Hepatocyte (in vitro differentiated cells): ENCODE data around the gene FBXL3.

Experiments used
- EZH2 ChIP-seq: fragments of 200-600 bp; sonication (generic); IDR thresholded peaks from 2 replicates; pipeline ENCODE4 v1.6.1; 2016; ENCODE audit warnings: antibody characterized with exemption, mild to moderate bottlenecking, borderline replicate concordance
- EZH2phosphoT487 ChIP-seq: fragments of 200-600 bp; sonication (generic); IDR thresholded peaks from one replicate; pipeline ENCODE4 v1.6.1; 2018; ENCODE audit warnings: antibody characterized with exemption, mild to moderate bottlenecking, low read depth, moderate library complexity; ENCODE audit not compliant: unreplicated experiment, severe bottlenecking
- TF ChIP-seq, protein P1 (sequence below): fragments of 200-600 bp; sonication (generic); IDR thresholded peaks from 2 replicates; pipeline ENCODE4 v1.5.1; 2016; ENCODE audit warnings: antibody characterized with exemption, mild to moderate bottlenecking; ENCODE audit not compliant: poor library complexity

DNA sequence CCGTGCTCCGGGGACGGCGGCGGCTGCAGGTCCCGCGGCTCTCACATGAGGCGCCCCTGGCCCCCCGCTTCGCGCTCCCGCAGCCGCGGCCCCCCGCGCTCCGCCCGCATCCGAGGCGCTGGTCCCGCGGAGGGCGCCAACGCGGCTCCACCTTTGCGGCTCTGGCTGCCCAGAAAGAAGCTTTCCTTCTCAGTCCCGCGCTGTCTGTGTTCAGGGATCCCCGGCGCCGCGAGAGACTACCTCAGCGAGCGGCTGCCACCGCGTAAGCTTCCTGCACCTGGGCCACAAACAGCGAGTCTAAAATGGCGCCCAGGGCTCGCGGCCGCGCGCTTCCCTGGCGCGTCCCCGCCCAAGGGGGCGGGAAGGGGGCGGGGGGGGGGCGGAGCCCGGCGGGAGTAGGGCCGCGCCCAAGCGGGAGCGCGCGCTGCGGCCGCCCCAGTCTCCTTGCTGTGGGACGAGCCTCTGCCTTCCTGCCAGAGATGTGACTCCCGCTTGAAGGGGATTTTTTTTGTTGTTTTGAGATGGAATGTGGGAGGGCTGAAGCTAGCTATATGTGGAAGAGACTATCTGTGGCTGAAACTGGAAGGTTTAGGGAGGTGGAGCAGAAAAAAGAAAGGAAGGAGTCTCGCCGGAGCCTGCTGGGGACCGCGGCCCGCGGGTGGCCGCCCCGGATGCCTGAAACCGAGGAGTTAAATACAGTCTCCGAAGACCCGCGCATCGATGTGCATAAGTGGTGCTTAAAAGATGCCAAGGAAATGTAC, at the start of gene FBXL3:
- TF ChIP-seq, protein P1, sequence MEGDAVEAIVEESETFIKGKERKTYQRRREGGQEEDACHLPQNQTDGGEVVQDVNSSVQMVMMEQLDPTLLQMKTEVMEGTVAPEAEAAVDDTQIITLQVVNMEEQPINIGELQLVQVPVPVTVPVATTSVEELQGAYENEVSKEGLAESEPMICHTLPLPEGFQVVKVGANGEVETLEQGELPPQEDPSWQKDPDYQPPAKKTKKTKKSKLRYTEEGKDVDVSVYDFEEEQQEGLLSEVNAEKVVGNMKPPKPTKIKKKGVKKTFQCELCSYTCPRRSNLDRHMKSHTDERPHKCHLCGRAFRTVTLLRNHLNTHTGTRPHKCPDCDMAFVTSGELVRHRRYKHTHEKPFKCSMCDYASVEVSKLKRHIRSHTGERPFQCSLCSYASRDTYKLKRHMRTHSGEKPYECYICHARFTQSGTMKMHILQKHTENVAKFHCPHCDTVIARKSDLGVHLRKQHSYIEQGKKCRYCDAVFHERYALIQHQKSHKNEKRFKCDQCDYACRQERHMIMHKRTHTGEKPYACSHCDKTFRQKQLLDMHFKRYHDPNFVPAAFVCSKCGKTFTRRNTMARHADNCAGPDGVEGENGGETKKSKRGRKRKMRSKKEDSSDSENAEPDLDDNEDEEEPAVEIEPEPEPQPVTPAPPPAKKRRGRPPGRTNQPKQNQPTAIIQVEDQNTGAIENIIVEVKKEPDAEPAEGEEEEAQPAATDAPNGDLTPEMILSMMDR: no peak
- TF ChIP-seq EZH2phosphoT487 (no peak), EZH2 (no peak)
